GM18861 (cell line): ENCODE measurements around the gene PGM2L1.
"Not testable (repeated sequence)": the region's sequence is repeated elsewhere in the genome, so short reads cannot be mapped to it uniquely, and the experiment has no call there.

Experiments
- ATAC-seq: cut with Tn5 transposase; IDR thresholded peaks from one replicate; pipeline ENCODE4 v1.9.1; 2021; ENCODE audit not compliant: unreplicated experiment

Gene PGM2L1

DNA sequence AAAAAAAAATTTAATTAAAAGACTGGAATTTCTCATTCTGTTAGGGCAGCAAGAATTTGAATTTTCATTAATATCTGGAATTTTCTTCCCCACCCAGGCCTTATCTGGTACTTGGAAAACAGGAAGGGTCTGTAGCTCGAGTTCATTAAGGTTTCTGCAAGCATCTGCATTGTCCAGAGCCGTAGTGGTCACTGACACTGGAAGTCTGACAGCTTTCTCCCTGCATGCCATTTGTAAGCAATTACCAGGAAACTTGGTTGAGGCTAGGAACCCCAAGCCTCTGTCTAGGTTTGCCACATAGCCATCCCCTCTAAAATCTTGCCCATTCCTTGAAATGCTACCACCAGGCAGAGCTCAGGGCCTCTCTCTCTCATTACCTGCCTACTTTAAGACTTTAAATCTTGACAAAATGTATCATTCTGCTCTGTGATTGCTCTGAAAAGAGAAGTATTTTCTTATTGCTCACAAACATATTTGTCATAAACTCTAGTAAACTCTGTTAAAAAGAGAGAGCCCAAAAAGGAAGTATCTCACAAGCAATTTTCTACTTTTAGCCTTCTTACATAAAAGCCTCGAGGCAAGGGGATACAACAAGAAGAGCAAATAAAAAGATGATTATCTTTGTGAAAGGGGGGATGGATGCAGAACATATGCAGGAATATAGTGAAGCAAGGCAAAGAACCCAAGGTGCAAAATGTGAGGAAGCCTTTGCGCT, 5.5 kb upstream of the PGM2L1 start:
- ATAC-seq, result no peak

DNA sequence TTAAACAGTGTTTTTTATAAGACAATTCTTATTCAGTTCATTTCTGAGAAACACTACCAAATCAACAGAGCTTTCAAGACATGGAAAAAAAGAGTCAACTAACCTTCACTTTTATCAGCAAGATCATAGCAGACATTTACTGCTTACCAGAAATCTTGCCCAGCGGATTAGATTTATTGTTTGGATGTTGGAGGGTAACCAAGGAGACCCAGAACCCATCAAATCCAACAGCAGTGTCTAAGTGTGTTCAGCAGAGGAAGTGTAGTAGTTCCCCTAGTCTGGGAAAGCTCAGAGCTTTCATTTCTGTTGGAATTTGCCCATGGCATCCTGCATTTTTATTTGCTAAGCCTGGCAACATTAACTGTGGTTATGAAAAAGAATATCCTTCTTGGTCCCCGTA, 2.4 kb upstream of the PGM2L1 start:
- ATAC-seq, result no peak

DNA sequence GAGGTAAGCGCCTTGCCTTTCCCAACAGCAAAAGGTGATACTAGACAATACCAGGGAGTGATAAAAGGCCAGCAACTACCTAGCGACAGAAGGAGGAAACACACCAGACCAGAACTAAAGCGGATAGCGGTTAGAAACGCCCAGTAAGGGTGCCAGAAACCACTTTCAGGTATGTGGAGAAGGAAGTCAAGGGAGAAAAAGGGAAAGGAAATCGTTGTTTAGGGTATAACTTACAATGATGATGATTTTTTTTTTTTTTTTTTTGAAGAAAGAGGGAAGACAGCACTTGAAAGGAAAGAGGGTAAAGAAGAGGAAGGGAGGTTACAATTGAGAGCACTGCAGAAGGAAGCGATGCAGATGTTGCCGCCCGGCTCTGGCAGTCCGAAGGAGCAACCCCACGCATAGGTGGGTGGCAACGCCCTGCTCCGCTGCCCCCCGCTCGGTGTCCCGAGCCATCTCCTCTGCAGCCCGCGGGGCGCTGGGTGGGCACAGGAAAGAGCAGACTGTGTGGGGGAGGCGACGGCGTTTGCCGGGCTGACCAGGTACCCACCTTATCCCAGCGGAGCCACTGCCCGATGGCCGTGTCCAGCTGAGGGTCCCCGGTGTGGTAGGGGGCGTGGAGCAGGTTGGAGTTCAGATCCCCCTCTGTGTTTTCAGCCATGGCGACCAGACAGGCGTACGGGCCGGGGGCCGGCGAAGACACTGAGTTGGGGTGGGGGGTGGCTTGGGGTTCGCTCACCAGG, 561 bp downstream of the PGM2L1 start:
- peak; percentile 6 for ATAC-seq

DNA sequence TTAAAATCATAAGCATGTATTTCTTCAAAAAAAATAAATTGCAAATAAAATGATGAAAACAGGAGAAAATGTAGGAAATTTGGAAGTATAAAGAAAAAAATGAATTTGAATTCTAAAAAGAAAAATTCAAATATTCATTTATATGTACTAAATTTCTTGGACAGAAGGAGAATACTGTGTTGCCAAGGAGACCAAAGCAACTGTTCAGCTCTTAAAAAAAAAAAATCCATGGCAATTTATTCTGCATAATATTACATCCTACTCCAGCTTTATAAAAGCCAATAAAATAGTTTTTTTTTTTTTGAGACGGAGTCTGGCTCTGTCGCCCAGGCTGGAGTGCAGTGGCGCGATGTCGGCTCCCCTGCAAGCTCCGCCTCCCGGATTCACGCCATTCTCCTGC, 6.0 kb downstream of the PGM2L1 start:
- no peak for ATAC-seq

DNA sequence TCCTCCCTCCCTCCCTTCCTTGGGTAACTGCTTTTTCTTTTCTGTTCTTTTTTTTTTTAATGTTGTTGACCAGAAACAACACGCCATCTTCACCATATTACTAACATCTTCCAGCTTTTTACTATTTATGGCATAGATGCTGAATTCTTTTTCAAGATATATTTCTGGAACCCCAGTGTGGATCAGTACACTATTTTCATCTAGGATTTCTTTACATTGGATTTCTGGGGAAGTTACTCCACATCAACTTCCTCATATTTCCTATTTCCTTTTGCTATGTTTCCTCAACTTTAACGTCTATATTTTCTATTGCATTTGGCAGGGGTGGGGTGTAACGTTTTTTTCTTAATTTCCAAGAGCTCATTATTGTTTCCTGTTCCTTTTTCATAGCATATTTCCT, 7.0 kb downstream of the PGM2L1 start:
- ATAC-seq, result no peak

DNA sequence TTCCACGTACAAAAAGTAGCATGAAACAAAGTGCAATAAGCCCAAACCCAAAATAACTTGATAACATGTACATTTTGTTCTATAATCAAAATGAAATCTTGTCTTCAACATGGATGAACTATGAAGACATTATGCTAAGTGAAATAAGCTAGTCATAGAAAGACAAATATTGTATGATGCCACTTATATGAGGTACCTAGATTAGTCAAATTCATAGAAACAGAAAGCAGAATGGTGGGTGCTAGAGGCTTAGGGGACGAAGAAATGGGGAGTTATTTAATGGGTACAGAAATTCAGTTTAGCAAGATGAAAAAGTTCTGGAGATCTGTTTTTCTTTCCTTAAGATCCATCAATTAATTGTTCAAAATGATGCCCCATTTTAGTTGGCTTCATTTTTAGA, 7.5 kb downstream of the PGM2L1 start:
- ATAC-seq, result no peak

DNA sequence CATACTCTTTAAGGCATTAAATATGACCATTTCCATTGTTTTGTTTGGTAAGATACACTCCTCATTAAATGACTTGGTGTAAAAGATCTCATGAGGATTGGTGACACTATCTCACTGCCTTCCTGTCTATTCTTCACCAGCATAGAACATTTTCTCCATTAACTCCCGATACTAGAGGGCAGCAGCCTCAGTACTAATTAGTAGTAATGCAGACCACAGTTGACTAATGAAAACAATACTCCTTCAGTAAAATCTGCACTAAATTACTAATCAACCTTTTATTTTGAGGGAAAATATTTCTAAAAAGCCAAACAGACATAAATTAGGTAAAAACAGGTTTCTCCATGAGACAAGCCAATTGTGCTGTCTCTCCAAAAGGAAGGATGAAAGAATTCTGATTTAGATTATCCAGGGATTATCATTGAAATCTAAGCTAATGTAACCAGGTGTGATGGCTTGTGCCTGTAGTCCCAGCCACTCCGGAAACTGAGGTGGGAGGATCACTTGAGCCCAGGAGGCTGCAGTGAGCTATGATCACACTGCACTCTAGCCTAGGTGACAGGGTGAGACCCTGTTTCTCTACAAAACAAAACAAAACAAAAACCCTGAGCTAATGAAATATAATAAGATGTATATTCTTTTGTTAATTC, 9.4 kb downstream of the PGM2L1 start:
- ATAC-seq, result no peak

DNA sequence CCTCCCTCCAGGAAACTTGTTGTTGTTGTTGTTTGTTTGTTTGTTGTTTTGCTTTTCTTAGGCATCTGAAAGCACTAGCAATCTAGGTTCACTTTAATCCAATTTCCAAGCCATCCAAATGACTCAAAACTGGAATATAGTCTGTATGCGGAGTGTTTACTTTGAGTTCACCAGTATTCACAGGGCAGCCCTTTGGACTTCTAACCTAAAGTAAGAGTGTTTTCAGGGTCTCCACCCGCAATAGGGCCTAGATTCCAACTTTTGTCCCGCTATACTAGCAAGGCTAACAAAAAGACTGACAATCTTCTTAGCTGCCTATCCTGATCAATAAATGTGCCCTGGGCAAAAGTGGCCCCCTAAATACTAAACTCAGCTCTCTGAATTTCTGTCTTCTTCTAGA, 13.6 kb downstream of the PGM2L1 start:
- ATAC-seq, result no peak

DNA sequence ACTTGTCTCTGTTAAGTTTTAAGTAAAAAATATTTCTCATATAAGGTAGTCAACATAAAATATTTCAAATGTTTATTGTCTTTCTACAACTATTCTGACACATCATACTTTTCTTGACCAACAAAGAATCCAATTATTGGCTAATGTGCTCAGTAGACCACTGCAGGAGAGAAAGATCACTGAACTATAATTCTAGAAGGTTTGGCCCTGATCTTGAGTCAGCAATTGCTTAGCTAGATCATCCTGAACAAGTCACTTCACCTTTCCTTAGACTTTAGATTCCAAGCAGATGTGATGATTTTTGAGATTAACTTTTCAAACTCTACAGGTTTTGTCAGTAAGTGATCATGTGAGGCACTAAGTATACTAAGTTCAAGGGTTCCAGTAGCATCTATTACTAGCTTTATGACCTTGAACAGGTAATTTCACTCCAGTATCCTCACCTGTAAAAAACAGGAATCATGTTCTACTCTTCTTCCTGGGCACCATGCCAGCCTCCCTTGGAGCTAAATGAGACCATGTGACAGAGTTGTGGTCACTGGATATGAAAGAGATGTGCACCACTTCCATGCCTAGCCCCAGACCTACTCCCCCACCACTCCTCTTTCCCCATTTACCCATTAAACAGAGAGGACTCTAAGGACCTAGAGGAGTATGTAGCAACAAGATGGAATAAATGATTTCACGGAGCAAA, 17.3 kb downstream of the PGM2L1 start:
- ATAC-seq, result no peak

DNA sequence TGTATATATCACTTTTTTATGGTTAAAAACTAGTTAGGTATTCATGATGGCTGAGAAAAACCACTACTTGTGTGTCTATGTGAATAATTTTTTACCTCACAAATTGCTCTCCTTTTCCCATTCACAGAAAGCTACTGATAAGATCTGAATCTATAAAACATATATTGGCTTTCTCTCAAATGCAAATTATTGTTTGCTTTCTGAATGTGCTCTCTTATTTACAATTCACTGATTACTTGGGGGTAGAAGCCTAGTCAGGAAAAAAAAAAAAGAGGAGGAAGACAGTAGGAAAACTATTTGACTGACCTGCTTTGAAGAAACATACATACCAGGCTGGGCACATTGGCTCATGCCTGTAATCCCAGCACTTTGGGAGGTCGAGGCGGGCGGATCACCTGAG, 20.5 kb downstream of the PGM2L1 start:
- ATAC-seq, result no peak

DNA sequence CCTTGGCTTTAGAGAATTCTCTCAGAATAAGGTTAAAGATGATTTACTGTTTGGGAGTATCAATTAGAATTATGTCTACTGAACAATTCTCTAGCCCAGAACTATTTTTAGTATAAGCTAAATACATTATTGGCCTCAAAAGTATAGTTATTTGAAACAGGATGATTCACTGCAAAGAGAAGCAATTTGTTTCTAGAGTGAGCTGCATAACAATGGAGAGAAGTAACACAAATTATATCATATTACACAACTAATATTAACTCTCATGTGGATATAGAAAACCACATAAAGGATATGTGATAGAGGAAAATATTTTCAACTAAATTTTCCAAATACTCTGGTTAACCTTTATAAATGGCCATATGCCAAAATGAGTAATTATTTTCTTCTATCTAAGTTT, 24.9 kb downstream of the PGM2L1 start:
- ATAC-seq, result no peak

DNA sequence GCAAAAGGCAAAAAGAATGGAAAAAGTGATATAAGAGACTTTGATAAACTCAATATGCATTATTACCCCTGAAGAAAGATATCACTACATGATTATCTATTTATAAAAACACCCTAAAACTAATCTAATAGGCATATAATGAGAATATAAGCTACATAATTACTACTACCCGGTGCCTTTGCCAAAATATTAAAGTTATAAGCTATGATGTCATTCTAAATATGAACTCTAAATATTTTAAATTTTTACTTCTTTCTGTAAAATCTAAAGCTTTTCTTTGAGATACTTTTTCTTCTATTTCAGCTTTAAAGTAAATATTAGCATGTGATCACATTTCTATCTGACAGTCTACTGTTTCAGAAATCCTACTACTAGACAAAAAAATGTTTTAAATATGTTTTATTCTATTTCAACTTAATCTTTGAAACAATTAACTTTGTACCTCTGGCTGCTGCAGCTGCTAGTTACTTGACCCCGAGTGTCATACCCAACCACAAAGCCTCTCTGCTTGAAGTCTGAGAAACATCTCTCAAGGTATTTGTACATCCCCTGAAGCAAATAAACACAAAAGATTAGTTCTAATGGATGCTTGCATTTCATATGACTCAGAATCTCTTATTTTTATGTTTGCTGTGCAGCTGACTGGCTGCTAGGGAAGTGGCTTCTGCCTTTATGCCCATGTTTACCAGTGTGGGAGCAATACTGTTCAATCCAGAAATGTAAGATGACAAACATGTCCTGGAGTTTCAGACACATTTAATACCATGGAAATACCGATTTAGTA, 26.8 kb downstream of the PGM2L1 start:
- ATAC-seq, result no peak

DNA sequence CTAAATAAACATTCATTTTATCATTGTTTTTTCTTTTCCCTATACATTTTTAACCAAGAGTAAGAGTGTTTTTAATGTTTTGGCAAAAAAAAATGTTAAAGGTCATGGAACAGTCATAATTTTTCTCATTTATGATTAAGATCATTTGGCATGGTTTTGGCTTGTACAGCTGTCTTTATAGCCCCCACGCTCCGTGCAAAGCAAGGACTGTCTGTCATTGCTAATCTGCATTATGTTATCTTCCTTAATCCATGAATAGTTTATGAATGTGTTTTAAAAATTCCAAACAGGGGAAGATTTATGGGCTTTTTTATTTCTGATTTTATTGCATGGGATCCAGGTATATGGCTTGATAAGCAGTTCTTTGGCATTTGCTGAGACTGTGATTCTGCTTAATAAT, 28.1 kb downstream of the PGM2L1 start:
- no peak for ATAC-seq

DNA sequence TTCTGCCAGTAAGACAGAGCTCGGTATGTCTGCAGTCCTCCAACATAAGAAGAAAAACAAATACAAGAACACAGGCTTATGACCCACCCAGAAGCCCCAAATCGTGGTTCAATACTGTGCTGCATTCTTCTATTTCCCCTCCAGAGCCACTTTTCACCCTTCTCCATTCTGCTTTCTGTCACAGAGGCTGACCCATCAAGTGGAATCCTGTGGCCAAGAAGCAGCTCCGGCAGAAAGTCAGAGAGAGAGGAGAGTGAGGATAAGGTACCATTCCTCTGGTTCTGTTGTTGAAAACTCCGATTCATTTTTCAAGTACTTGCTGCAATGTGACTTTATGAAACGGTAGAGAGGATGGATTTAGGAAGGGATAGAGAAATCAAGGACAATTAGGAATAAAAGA, 30.4 kb downstream of the PGM2L1 start:
- ATAC-seq, result no peak

DNA sequence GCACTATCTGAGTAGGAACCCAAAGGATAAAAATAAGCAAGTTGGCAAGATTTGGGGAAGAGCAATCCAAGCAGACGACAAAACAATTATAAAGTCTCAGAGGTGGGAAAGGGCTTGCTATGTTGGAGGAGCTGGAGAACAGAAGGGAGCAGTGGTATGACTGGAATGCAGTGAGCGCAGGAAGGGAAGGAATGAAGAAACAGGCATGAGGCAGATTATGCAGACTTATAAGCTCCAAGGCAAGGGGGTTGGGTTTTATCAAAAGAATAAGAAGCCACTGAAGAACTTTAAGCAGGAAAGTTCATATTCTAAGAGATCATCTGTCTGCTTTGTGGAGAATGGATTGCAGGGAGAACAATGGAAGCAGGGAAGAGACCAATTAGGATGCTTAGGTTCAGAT, 31.7 kb downstream of the PGM2L1 start:
- no peak for ATAC-seq

DNA sequence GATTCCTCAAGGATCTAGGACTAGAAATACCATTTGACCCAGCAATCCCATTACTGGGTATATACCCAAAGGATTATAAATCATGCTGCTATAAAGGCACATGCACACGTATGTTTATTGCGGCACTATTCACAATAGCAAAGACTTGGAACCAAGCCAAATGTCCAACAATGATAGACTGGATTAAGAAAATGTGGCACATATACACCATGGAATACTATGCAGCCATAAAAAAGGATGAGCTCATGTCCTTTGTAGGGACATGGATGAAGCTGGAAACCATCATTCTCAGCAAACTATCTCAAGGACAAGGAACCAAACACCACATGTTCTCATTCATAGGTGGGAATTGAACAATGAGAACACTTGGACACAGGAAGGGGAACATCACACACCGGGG, 32.4 kb downstream of the PGM2L1 start:
- ATAC-seq, result not testable (repeated sequence)

DNA sequence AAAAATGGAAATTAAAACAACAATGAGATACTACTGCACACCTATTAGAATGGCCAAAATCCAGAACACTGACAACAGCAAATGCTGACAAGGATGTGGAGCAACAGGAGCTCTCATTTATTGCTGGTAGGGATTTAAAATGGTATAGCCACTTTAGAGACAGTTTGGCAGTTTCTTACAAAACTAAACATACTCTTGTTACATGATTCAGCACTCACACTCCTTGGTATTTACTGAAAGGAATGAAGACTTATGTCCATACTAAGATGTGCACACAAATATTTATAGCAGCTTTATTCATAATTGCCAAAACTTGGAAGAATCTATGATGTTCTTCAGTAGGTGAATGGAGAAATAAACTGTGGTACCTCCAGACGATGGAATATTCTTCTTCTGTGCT, 40.8 kb downstream of the PGM2L1 start:
- no peak for ATAC-seq

DNA sequence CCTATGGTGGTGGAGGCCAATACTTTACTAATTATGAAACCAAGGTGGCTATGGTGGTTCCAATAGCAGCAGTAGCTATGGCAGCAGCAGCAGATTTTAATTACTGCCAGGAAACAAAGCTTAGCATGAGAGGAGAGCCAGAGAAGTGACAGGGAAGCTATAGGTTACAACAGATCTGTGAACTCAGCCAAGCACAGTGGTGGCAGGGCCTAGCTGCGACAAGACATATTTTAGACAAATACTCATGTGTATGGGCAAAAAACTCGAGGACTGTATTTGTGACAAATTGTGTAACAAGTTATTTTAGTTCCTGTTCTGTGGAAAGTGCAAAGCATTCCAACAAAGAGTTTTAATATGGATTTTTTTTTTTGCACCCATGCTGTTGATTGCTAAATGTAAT, 42.6 kb downstream of the PGM2L1 start:
- ATAC-seq, result no peak

DNA sequence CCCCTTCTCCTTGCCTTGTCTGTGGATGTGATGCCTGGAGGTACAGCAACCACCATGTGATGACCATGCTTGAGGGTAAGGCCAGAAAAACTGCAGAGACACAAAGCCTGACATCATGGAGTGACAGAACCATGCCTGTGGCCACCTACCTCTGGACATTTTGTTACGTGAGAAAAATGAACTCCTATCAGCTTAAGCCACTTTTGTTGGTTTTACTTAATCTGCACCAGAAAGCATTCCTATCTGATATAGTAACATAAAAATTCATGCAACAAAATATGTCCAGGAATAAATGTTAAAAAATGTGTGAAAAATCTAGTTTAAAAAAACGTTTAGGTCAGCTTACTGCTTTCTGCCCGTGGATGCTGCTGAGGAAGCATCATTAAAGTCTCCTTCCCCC, 44.2 kb downstream of the PGM2L1 start:
- ATAC-seq, result no peak

DNA sequence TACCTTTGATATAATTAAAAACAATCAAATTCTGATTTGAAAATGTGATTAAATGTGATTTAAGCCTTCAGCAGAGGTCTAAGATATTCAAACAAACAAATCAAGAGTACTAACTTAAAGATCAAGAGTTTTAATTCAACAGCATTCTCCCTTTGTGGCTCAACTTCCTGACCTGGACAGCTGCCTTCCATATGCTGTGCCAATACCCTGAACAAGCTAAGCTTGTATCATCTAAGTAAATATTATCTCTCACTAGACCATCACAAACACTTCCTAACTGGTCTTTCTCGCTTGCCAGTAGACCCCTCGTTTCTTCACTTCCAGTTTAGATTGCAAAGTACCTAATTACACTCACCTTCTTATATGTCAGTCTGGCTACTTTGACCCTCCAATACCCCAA, 50.9 kb downstream of the PGM2L1 start:
- no peak for ATAC-seq

DNA sequence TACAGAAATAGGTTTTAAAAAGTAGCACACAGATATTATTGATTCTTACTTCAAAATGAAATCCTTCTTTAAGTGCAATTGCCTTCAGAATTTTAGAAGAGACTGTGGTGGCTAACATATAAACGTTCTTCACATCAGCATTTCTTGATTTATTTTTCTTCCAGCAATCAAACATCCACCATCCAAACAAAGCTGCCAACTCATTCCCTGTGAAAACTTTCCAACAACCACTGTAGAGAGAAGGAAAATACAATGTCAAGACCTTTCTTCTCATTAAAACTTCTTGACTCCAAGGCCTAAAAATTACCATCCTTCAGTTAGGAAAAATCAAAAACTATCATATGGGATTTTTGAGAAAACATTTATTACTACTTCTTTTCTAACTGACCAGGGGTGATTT, 52.8 kb downstream of the PGM2L1 start:
- no peak for ATAC-seq
